LNCaP clone FGC (cell line): ENCODE measurements around the gene RUNX2.

Source experiments
- DNase-seq: peaks from one replicate; pipeline ENCODE4 v3.0.0-alpha.2; 2011; ENCODE audit warnings: low read depth
- H3K4me3 ChIP-seq: 2 replicates; pipeline ENCODE4 v1.5.1; 2011; ENCODE audit warnings: mild to moderate bottlenecking, low read depth, low read length, control low read depth
- TF ChIP-seq, protein P1 (sequence below): IDR thresholded peaks from 2 replicates; pipeline ENCODE4 v1.5.1; 2012; ENCODE audit warnings: mild to moderate bottlenecking; ENCODE audit not compliant: control insufficient read depth, insufficient read depth; ENCODE audit errors: extremely low read depth

RUNX2 gene

GRCh38 chr6:45595010-45595851, 267.1 kb downstream of the RUNX2 start:
- no peak for DNase-seq
- H3K4me3 ChIP-seq = no peak overlapping the region
- TF ChIP-seq, protein P1, sequence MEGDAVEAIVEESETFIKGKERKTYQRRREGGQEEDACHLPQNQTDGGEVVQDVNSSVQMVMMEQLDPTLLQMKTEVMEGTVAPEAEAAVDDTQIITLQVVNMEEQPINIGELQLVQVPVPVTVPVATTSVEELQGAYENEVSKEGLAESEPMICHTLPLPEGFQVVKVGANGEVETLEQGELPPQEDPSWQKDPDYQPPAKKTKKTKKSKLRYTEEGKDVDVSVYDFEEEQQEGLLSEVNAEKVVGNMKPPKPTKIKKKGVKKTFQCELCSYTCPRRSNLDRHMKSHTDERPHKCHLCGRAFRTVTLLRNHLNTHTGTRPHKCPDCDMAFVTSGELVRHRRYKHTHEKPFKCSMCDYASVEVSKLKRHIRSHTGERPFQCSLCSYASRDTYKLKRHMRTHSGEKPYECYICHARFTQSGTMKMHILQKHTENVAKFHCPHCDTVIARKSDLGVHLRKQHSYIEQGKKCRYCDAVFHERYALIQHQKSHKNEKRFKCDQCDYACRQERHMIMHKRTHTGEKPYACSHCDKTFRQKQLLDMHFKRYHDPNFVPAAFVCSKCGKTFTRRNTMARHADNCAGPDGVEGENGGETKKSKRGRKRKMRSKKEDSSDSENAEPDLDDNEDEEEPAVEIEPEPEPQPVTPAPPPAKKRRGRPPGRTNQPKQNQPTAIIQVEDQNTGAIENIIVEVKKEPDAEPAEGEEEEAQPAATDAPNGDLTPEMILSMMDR = no peak

DNA sequence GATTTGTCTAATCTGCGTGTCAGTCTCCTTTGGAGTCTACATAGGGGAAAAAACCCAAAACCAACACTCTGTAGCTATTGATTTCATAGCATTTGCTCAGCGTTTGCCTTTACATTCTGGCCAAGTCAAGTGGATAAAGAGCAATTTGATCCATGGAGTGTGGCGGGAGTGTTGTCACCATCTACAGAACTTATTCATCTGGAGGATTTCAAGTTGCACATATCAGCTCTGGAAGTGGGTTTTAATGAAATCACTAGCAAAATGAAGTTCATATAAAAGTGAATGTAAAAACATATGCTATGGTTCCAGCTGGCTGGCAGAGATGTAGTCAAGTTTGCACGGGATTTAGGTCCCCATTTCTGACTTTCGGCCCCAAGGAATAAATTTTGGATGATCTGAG, 269.3 kb downstream of the RUNX2 start:
- TF ChIP-seq, protein P1 = no peak
- no peak overlapping the region for H3K4me3 ChIP-seq
- no peak for DNase-seq

DNA sequence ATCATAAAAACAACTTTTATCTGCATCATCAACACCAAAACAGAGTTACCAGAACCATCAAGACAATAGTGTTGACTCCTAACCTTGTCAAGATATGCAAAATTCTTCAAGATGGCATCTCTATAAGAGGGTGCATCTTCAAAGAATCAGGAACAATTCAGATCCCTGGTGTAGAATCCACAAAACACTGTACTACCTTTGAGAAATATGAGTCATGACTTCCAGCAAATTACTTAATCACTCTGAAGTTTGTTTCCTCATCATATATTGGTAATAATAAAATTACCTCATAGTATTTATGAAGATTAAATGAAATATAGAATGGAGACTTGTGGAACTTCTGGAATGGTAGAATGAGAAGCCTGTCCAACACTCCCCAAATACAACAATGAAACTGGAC, 270.9 kb downstream of the RUNX2 start:
- H3K4me3 ChIP-seq = no peak overlapping the region
- TF ChIP-seq, protein P1 = no peak
- no peak for DNase-seq

DNA sequence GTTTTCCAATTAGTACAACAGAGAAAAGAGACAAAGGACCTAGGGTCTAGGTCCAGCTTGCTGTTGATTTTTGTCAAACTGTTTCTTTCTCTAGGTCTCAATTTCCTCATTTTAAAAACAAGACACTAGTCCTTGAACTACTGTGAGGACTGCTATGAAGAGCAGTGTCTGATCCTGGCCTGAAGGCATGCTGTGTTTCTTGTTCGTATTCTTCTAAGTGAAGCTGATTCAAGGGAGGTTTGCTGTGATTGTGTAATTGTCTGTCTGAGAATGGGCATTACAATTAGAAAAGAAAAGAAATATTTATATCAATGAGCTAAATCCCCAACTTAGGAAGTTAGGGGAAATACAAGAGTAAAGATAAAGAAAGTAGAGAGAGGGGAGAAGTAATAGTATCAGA, 277.8 kb downstream of the RUNX2 start:
- H3K4me3 ChIP-seq = no peak overlapping the region
- no peak for DNase-seq
- TF ChIP-seq, protein P1 = no peak

GRCh38 chr6:45606831-45607400, 278.8 kb downstream of the RUNX2 start:
- H3K4me3 ChIP-seq = no peak overlapping the region
- TF ChIP-seq, protein P1 = no peak
- DNase-seq = no peak

- no peak for DNase-seq
- TF ChIP-seq, protein P1 = no peak
- no peak overlapping the region for H3K4me3 ChIP-seq
Observed at GRCh38 chr6:45607798-45608197, 279.7 kb downstream of the RUNX2 start.
